ENCODE results near the gene SEC63.
"Not testable (repeated sequence)": the region's sequence is repeated elsewhere in the genome, so short reads cannot be mapped to it uniquely, and the experiment has no call there.

SEC63 gene

GRCh38 chr6:107860963-107861362 lies 97.0 kb downstream of the SEC63 start:
- DNase-seq (ENCODE audit: low read depth), result not testable (repeated sequence)

GRCh38 chr6:107860144-107860543 lies 97.9 kb downstream of the SEC63 start:
- not testable (repeated sequence) for DNase-seq (ENCODE audit: low read depth)

GRCh38 chr6:107853230-107853629 lies 104.8 kb downstream of the SEC63 start:
- DNase-seq (ENCODE audit: low read depth), result no peak

- DNase-seq (ENCODE audit: low read depth), result no peak
Observed at GRCh38 chr6:107849325-107849724, 108.7 kb downstream of the SEC63 start.

DNA sequence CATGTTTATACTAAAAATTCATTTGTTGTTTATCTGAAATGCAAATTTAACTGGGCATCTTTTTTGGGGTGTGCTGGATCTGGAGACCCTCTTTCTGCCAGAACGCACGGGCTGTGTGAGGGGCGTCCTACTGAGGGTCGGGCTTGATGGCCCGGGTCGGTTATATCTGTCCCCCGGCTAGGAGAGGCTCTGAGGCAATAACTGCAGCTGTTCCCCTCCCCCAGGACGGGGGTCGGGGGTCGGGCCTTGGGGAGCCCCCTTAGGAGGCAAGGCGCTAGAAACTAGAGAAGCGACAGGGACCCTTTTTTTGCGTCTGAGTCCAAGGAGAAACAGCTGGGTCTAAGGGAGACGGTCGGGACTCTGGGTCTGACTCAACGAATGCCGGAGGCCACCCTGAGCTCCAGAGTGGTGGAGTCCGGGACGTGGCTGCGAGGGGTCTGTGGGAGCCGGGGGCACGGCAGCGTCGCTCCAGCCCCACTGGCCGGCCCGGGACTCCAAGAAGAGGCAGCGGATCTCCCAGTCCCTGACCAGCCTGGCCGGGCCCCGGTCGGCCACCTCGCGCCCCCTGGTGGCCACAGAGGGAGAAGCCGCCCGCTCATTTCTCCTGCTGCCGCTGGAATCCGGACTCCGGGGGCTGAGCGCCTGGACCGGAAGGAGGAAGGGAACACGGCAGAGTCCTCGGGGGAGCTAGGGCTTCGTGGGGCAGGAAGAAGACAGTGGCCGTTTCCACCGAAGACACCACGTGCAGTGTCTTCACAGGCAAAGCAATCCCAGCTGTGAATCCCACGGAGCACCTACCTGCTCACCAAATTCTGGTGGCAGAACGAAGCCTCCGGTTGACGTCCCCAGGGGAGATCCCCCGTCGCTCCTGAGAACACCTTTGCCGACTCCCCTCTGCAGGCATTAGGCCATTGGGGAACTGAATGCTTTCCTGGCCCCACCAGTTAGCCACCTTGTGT lies 109.9 kb downstream of the SEC63 start:
- peak; percentile 48 for DNase-seq (ENCODE audit: low read depth)

GRCh38 chr6:107846262-107846795 lies 111.7 kb downstream of the SEC63 start:
- no peak for DNase-seq (ENCODE audit: low read depth)

DNA sequence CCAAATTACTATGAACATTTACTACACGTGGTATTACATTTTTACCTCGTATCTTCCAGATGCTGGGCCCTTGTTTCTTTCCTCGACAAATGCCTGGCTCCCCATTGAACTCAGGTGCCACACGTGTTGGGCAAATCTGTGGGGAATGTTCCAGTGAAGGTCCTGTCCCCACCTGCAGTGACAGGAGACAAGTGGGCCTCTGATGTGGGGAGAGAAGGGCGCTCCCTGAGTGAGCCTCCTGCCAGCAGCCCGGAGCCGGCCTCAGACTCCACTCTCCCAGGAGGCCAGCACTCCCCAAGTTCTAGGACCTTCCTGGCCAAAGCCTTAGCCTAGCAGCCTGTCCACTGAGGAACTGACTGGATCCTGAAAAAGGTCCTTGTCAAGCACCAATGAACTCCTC lies 112.2 kb downstream of the SEC63 start:
- no peak for DNase-seq (ENCODE audit: low read depth)

DNA sequence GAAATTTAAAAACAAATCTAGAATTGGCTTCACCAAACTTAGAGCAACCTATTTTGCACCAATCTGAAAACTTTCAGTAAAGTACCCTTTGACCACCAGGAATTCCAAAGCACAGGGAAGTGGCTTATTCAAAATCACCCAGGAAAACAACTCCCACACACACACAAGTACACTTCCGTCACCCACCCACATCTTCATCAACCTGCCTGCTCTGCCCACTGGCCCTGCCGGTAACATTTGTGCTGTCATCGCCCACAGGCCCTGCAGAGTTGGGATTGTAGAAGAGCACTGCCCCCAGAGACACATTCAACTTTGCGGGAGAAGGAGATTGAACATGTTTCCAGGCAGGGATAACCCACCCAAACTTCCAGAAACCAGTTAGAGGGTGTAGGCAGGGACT lies 114.6 kb downstream of the SEC63 start:
- DNase-seq (ENCODE audit: low read depth), result no peak

- no peak for DNase-seq (ENCODE audit: low read depth)
Observed at GRCh38 chr6:107841275-107841670, 116.7 kb downstream of the SEC63 start.

- no peak for DNase-seq (ENCODE audit: low read depth)
Observed at GRCh38 chr6:107840636-107841274, 117.3 kb downstream of the SEC63 start.

- DNase-seq (ENCODE audit: low read depth), result no peak
Observed at GRCh38 chr6:107833136-107833535, 124.9 kb downstream of the SEC63 start.

- no peak for DNase-seq (ENCODE audit: low read depth)
Observed at GRCh38 chr6:107832151-107833056, 125.6 kb downstream of the SEC63 start.

DNA sequence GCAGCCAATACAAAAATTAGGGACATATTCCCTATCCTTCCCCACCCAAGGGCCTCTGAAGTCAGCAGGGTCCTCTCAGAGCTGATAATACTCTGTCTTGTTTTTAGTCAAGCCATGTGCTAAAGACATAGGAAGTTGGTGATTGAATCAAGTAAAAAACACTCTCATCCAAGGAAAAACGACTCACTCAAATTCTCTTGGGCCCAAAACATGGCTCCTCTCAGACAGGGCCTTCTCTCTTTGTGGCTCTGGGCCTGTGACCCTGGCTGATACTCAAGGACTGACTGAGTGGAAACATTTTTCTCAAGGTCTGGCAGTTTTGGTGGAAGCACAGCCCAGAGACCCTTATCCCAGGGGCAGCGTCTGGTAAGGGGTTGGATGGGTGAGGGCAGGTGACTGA lies 127.9 kb downstream of the SEC63 start:
- no peak for DNase-seq (ENCODE audit: low read depth)

GRCh38 chr6:107827541-107827940 lies 130.5 kb downstream of the SEC63 start:
- DNase-seq (ENCODE audit: low read depth), result no peak

GRCh38 chr6:107823047-107823557 lies 134.9 kb downstream of the SEC63 start:
- no peak for DNase-seq (ENCODE audit: low read depth)

- no peak for DNase-seq (ENCODE audit: low read depth)
Observed at GRCh38 chr6:107822176-107823046, 135.6 kb downstream of the SEC63 start.

DNA sequence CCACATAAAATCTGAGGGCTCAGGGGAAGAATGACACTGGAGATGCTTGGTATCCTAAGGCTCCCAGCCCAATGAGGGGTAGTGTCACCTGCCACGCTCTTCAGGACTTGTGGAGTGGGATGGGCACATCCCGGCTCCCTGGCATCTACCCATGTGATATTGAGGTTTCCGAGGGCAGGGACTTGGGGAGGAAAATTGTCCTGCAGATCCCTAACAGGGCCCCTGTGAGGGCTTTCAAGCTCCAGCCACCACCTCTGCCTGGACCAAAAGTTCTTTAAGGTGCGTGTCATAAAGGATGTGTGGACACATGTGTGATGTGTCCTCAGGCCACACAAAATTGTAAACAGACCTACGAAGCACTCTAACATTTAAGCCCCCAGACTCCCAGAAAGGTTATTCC lies 136.4 kb downstream of the SEC63 start:
- DNase-seq (ENCODE audit: low read depth), result no peak

GRCh38 chr6:107820338-107821261 lies 137.4 kb downstream of the SEC63 start:
- DNase-seq (ENCODE audit: low read depth), result no peak

- DNase-seq (ENCODE audit: low read depth), result no peak
Observed at GRCh38 chr6:107819964-107820337, 138.1 kb downstream of the SEC63 start.

GRCh38 chr6:107819217-107819616 lies 138.8 kb downstream of the SEC63 start:
- no peak for DNase-seq (ENCODE audit: low read depth)
